ENCODE measurements around the gene TTC38. TPM values are rescaled to one million over a fixed set of nuclear protein-coding genes. Genes with fewer than 3 reads are reported as not detected.

Gene TTC38
- total RNA-seq, 1 donor from 2014 or later, result 47.3 TPM

DNA sequence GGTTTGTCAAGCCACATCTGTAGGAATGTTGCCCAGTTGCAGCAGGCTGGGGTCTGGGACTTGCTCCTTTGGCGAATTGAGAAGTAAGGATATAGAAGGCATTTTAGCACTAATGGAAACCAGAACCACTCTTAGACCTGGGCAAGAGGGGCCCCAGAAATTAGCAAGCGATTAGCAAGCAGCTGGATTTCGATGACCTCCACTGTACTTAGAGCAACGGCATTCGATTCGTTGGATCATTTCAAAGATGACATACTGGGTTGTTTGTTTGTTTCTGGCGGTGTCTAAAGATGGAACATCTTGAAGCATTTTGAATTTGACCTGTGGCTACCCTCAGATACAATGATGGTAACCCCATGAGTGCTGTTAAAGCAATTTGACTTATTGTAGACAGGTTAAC lies 16.5 kb upstream of the TTC38 start:
- H3K4me3 Mint-ChIP-seq (ENCODE audit: low read depth), result peak overlapping the region; percentile 77
- H3K27me3 Mint-ChIP-seq, result no peaks in the 10 kb centered on the region
- H3K4me1 Mint-ChIP-seq (ENCODE audit: low read depth), result peaks cover 8% of the 10 kb centered on the region
- no peak for DNase-seq (ENCODE audit: low spot score, unreplicated experiment)
- H3K9me3 Mint-ChIP-seq (ENCODE audit: low read depth), result no peaks in the 10 kb centered on the region
- TF ChIP-seq, protein P1, sequence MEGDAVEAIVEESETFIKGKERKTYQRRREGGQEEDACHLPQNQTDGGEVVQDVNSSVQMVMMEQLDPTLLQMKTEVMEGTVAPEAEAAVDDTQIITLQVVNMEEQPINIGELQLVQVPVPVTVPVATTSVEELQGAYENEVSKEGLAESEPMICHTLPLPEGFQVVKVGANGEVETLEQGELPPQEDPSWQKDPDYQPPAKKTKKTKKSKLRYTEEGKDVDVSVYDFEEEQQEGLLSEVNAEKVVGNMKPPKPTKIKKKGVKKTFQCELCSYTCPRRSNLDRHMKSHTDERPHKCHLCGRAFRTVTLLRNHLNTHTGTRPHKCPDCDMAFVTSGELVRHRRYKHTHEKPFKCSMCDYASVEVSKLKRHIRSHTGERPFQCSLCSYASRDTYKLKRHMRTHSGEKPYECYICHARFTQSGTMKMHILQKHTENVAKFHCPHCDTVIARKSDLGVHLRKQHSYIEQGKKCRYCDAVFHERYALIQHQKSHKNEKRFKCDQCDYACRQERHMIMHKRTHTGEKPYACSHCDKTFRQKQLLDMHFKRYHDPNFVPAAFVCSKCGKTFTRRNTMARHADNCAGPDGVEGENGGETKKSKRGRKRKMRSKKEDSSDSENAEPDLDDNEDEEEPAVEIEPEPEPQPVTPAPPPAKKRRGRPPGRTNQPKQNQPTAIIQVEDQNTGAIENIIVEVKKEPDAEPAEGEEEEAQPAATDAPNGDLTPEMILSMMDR (IDR thresholded peaks at IDR 0.05; ENCODE audit: unreplicated experiment), result no peak
- H3K36me3 Mint-ChIP-seq (ENCODE audit: insufficient read depth), result peaks cover 1% of the 10 kb centered on the region
- H3K27ac Mint-ChIP-seq, result no peak overlapping the region

DNA sequence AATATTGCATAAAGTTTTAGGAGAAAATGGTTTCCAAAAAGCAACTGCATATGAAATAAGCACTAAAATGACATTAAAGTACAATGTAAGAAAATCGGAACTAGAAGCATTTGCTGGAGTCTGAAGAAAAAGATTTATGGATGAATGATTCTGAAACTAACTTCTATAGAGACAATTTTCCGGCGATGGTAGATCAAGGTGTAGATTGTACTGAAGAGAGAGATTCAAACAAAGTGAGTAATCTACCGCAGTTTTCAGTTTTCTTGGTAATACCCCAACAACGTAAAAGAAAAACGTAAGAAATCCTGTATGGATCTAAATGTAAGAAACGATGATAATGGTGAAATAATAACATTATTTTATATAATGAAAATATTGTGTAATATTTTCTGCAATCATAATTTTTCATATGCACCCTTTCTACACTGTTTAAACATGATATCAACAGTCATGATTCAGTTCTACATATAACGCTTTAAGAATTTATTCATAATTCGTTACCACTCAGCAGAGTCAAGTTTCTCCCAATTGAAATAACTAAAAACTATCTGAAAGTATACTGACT lies 15.9 kb upstream of the TTC38 start:
- Mint-ChIP-seq H3K4me1 (ENCODE audit: low read depth) (peaks cover 8% of the 10 kb centered on the region), H3K27me3 (peaks cover 4% of the 10 kb centered on the region), H3K4me3 (ENCODE audit: low read depth) (peak overlapping the region; percentile 77), H3K27ac (no peak overlapping the region), H3K36me3 (ENCODE audit: insufficient read depth) (peaks cover 1% of the 10 kb centered on the region), H3K9me3 (ENCODE audit: low read depth) (peaks cover 6% of the 10 kb centered on the region)
- no peak for DNase-seq (ENCODE audit: low spot score, unreplicated experiment)
- TF ChIP-seq, protein P1 (IDR thresholded peaks at IDR 0.05; ENCODE audit: unreplicated experiment), result no peak

DNA sequence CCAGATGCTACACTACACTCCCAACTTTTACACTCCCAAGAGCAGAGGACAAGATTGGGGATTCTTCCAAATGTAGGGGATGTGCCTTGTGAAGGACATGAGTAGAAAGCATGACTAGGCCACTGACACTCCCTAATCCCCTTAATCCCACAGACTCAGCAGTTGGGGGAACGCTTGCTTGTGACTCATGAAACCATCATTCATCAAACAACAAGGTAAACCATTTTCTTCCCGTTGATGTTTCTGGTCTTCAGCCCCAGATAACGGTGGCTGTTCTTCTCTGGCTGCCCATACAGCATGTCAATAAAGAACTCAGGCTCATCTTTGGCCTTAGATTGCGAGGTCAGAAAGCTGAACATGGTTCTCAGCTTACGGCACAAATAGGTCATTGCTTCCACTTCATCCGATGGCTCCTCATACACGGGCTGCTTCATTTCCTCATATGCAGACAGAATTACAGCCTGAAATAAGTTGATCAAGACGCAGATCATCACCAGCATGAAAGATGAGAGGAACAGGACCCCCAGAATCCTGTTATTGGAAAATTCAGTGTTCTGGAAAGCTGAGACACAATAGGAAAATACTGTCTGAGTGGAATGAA lies 11.3 kb upstream of the TTC38 start:
- Mint-ChIP-seq H3K4me3 (ENCODE audit: low read depth) (no peak overlapping the region), H3K4me1 (ENCODE audit: low read depth) (peaks cover 2% of the 10 kb centered on the region), H3K36me3 (ENCODE audit: insufficient read depth) (peaks cover 2% of the 10 kb centered on the region), H3K9me3 (ENCODE audit: low read depth) (peaks cover 21% of the 10 kb centered on the region), H3K27me3 (peaks cover 44% of the 10 kb centered on the region), H3K27ac (no peak overlapping the region)
- DNase-seq (ENCODE audit: low spot score, unreplicated experiment), result no peak
- TF ChIP-seq, protein P1 (IDR thresholded peaks at IDR 0.05; ENCODE audit: unreplicated experiment), result no peak

DNA sequence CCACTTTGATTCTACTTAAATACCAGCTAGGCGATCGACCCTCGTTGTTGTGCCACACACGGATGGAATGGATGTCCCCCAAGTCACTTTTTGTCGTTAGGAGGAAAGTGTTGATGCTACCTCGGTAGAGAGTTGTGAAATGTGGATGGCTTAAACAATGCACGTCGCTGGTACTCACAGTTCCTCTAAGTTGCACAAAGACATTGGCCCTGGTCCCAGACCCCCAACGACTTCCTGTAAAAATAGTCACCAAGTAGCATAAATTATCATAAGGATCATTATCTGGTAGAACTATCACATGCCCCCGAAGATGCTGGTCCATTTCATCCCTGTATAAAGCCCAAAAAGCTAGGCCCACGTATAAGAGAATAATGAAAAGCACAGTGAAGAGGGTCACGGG lies 8.4 kb upstream of the TTC38 start:
- H3K4me3 Mint-ChIP-seq (ENCODE audit: low read depth), result no peak overlapping the region
- peaks cover 31% of the 10 kb centered on the region for H3K9me3 Mint-ChIP-seq (ENCODE audit: low read depth)
- peaks cover 12% of the 10 kb centered on the region for H3K36me3 Mint-ChIP-seq (ENCODE audit: insufficient read depth)
- peaks cover 67% of the 10 kb centered on the region for H3K27me3 Mint-ChIP-seq
- DNase-seq (ENCODE audit: low spot score, unreplicated experiment), result no peak
- TF ChIP-seq, protein P1 (IDR thresholded peaks at IDR 0.05; ENCODE audit: unreplicated experiment), result no peak
- no peak overlapping the region for H3K27ac Mint-ChIP-seq
- H3K4me1 Mint-ChIP-seq (ENCODE audit: low read depth), result no peaks in the 10 kb centered on the region

DNA sequence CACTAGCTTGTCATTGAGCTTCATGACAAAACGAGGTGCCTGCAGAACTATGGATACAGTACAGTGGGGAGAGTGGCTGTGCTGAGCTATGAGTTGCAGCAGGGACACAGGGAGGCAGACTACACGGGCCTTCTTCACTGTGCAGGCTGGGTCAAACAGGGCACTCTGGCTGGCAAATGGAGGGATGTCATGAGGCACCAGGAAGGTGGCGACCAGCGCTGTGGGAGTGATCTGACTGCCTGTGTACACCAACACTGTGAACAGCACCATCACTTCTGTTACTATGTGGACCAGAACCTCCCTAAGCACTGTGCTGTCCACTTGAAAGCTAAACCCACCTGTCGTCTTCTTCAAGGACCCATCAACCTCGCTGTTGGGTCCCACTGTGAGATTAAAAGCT lies 7.8 kb upstream of the TTC38 start:
- Mint-ChIP-seq H3K27ac (no peak overlapping the region), H3K27me3 (peaks cover 69% of the 10 kb centered on the region), H3K9me3 (ENCODE audit: low read depth) (peaks cover 31% of the 10 kb centered on the region), H3K36me3 (ENCODE audit: insufficient read depth) (peaks cover 13% of the 10 kb centered on the region), H3K4me3 (ENCODE audit: low read depth) (no peak overlapping the region), H3K4me1 (ENCODE audit: low read depth) (no peaks in the 10 kb centered on the region)
- DNase-seq (ENCODE audit: low spot score, unreplicated experiment), result no peak
- TF ChIP-seq, protein P1 (IDR thresholded peaks at IDR 0.05; ENCODE audit: unreplicated experiment), result no peak

Data from progenitor cell of endocrine pancreas (in vitro differentiated cells).